22Rv1 (cell line): ENCODE data around the gene PRAMEF17.

Experiments
- CTCF ChIP-seq: fragments of 450-650 bp; IDR thresholded peaks from 2 replicates; pipeline ENCODE4 v1.5.1; 2017; ENCODE audit warnings: mild to moderate bottlenecking
- ZFX ChIP-seq: fragments of 450-650 bp; IDR thresholded peaks from 2 replicates; pipeline ENCODE4 v1.6.1; 2017; ENCODE audit warnings: antibody characterized with exemption, borderline replicate concordance

DNA sequence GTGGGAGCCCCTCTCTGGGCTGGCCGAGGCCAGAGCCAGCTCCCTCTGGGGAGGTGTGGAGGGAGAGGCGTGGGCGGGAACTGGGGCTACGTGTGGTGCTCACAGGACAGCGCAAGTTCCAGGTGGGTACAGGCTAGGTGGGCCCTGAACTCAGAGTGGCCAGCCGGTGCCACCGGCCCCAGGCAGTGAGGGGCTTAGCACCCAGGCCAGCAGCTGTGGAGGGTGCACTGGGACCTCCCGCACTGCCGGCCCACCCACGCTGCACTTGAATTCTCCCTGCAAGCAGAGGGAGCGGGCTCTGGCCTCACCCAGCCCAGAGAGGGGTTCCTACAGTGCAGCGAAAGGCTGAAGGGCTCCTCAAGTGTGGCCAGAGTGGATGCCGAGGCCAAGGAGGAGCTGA lies 41.1 kb downstream of the PRAMEF17 start:
- TF ChIP-seq CTCF (no peak), ZFX (no peak)
